ENCODE measurements around the gene TNIP2.
"Not testable (repeated sequence)": the region's sequence is repeated elsewhere in the genome, so short reads cannot be mapped to it uniquely, and the experiment has no call there.

- not testable (repeated sequence) for TF ChIP-seq CTCF (conservative IDR thresholded peaks at IDR 0.05; ENCODE audit: low read depth, low read length); EZH2 (IDR thresholded peaks at IDR 0.05; ENCODE audit: low read length, unreplicated experiment)
Observed at GRCh38 chr4:2738296-2738695, 17.8 kb downstream of the TNIP2 start.
